ENCODE data around the gene ANKRD13A. TPM values are rescaled to one million over a fixed set of nuclear protein-coding genes. Genes with fewer than 3 reads are reported as not detected.
A peak's percentile ranks its signal among the peaks of the same experiment; 100 is the strongest.

ANKRD13A gene
- total RNA-seq: 41.1 TPM

DNA sequence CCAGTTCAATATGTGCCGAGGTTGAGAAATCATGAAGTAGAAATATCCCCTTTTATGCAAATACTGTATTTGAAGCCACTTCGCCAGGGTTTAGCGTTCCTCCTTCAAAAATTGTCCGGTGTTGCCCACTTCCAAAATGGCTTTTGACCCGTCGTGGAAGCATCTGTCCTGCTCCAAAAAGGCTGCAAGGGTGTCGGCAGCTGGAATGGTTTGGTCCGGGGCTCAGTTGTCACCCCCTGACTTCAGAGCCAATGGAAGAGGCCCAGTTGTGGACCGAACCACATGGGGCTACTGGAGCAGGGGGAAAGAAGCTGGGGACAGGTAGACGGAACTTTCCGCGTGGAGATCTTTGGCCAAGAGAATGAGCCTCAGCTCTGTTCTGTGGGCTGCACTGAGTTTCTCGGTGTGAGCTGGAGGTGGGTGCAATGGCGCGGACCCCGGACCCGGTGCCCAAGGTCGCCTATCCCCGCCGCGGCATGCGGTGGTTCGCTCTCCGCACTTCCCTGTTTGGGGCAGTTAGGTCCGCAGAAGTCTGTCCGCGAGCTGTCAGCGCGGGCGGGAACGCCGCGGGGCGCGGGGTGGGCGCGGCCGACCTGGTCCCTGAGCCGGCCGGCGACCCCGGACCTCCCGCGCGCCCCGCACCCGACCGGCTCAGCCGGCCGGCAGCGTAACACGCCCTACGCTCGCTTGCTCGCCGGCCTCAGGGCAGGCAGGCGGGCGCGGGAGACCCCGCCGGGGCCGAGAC lies at the start of gene ANKRD13A:
ANKRD13A (plus strand) TSS at position 527 of the 745 bp plus-strand sequence. CDS start 259 bp downstream, outside the sequence.
- ATAC-seq (peak; percentile 95), DNase-seq (ENCODE audit: low spot score) (peak; percentile 89)
- intact Hi-C loops (cut with DNase I): no loop called here

DNA sequence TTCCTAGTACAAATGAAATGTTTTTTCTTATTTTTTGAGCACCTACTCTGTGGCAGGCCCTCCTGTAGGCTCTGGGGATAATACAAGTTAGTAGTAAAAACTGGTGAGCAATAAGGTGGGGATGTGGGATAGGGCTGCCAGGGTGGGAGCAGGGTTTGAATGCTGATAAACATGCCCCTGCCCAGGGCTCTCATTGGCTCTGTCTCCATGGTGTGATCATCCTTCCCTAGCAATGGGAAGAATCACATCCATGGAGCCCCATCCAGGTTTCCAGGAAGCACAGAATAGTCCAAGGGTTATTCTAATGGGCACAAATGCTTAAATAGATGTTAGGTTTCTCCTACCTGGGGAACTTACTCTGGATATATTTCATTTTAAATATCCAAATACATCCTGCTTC lies 48.6 kb upstream of the ANKRD13A start:
- ATAC-seq: no peak
- intact Hi-C loops (cut with DNase I): no loop called here
- DNase-seq (ENCODE audit: low spot score): no peak

DNA sequence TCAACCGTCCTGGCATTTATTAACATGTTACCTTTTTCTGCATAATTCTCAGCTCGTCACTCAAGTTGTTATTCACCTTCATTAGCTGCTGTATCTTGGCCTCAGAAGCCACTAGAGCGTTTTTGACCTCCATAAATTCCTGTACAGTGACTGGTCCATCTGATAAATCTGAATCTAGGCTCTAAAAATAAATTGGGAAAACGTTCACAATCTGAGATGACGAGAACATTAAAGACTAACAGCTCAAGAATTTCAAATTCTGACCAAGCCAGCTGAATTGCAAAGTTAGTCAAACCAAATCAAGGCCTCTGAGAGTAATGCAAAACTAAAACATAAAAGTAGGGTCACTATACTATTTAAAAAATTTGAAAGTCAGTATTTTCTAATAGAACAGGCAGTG lies 48.1 kb upstream of the ANKRD13A start:
- DNase-seq (ENCODE audit: low spot score): no peak
- intact Hi-C loops (cut with DNase I): no loop called here
- ATAC-seq: no peak

DNA sequence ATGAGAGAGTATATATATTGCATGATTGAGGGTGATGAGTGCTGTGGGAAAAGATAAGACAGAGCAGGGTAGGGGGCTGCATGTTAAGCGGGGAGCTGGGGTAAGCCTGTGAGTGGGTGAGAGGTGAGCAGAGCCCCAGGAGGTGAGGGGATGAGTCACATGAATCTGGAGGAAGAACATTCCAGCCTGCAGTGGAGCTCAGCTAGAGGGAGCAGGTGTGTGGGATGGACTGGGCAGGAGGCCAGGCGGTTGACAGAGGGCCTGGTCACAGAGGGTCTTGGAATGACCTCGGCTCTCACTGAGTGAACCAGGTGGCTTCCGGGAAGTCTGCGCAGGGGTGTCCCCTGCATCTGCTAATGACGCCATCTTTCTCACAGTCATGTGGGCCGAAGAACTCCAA lies 47.5 kb upstream of the ANKRD13A start:
- DNase-seq (ENCODE audit: low spot score) (no peak), ATAC-seq (no peak)
- intact Hi-C loops (cut with DNase I): no loop called here

DNA sequence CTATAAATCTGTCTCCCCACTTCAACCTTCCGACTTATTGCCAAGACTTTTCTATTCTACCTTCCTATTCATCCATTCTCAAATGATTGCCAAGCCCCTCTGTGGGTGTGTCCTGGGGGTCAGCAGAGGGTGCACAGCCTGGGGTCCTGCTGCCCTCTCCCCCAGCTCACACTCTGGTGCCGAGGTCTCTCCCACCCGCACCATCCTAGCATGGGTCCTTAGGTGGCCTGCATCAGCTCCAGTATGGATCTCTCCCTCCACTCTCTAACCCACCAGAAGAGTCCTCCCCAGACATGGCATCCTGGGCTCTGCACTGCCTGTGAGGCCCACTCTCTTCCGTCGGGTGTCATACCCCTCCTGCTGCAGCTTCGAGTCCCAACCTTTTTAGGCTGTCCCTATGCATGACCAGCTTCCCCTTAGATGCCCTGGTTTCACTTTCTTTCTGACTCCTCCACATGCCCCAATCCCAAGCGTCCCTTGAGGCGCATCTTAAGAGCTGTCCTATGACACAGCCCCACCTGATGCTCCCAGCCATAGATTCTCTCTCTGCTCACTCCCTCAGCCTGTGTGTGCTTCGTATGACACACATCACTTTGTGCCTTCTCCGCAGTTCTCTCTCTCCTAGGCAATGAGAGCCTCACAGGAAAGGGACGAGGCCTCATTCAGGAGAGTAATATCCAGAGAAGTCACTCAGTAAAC lies 46.9 kb upstream of the ANKRD13A start:
- DNase-seq (ENCODE audit: low spot score): no peak
- ATAC-seq: peak; percentile 53
- intact Hi-C loops (cut with DNase I): no loop called here

DNA sequence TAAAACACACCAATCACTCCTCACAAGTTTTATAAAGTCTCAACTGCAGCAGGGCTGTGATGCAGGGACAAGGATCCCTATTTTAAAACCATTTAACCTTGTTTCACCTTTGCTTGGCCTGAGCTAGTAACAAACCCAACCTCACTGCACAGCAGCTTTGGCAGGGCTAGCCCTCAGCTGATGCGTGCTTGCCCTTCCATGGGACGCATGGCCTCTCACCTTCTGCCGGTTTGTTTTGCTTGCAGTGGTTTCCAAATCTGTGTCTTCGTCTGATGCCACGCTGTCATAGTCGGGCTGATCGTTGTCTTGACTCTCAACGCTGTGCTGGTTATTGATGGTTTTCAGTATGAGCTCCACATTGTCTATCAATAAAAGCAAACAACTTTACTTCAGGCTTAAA lies 46.4 kb upstream of the ANKRD13A start:
- no peak for ATAC-seq
- intact Hi-C loops (cut with DNase I): no loop called here
- no peak for DNase-seq (ENCODE audit: low spot score)

DNA sequence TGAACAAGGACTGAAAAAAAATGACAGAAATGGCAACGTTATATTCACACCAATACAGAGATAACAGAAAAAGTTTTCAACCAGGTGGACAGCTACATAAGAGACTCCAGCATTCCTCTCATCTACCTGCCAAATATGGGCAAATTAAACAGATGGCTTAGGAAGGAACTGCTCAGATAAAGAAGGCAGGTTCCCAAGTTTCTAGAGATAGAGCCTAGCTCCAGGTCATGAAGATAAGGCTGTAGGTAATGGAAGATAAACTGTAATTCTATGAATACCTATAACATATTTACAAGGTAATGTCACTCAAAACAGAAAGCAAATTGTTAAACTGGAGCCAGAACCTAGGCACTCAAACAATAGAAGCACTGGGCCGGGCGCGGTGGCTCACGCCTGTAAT lies 45.6 kb upstream of the ANKRD13A start:
- DNase-seq (ENCODE audit: low spot score) (no peak), ATAC-seq (no peak)
- intact Hi-C loops (cut with DNase I): no loop called here

DNA sequence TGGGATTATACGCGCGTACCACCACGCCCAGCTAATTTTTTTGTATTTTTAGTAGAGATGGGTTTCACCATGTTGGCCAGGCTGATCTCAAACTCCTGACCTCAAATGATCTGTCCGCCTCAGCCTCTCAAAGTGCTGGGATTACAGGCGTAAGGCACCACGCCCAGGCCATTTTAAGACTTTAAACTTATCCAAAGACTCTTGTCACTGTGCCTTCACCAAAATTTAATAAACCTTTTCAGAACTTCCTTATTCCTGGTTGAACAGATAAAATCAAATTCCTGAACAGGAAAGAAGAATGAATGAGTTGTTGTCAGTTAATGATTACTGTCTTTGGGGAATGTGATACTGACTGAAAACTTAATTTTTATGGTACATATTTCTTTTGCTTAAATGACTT lies 40.9 kb upstream of the ANKRD13A start:
- ATAC-seq (no peak), DNase-seq (ENCODE audit: low spot score) (no peak)
- intact Hi-C loops (cut with DNase I): no loop called here

DNA sequence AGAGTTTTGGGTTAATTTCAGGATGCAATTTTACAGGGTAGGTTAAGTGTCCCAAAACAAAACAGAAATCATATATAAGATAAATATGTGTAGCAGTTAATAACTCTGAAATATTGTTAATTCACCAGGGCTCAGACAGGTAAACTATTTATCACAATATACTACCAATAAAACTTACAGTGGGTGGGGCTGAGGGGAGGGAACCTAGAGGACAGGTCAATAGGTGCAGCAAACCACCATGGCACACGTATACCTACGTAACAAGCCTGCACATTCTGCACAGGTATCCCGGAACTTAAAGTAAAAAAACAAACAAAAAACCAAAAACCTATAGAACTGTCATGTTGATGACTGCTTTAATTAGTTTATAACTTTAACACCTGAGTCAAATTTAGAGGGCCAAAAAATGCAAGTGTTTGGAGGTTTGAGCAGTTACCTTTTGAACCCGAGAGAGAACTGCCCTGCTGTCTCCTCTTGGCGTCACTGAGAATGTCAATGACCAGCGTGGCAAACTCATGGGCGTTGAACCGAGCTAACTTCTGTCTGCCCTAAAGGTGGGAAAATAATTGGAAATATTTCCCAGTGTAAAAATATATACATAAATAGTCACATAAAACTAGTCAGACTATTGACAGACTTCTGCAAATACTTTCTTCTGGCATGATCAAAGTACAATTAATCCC lies 39.7 kb upstream of the ANKRD13A start:
- intact Hi-C loops (cut with DNase I): no loop called here
- DNase-seq (ENCODE audit: low spot score) (no peak), ATAC-seq (no peak)

DNA sequence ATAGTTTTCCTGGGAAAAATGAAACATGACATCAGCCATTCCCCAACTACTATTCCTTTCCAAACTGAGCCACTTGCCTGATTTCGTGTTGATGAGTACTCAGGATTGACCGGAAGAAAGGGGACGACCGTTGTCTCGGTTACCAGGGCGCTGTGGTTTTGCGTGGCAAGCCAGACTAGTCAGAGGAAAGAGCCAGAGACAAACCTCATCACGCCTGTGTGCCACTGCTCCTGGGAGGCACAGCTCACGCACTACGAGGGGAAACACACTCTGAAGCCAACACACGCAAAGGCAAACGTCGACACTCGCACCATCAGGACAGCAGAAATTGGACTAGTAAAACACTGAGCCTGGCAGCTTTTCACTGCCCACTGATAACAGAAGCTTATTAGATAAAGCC lies 38.0 kb upstream of the ANKRD13A start:
- ATAC-seq (no peak), DNase-seq (ENCODE audit: low spot score) (no peak)
- intact Hi-C loops (cut with DNase I): no loop called here

DNA sequence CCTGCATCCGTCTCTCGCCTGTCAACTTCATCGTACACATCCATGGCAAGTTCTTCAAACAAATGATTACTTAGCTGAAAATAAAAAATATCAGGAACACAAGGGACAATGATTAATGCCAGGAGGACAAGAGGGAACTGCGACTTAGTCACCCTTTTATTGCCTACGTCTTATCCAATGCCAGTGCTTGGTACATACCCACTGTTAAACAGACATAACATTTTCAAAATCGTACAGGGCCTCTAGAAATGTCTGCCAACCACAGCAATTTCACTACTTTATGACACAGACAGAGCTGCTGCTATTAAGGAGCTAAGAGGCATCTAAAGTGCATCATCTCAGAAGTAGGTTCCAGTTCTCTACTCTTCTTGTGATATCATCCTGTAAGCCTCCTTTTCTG lies 37.6 kb upstream of the ANKRD13A start:
- intact Hi-C loops (cut with DNase I): no loop called here
- ATAC-seq (no peak), DNase-seq (ENCODE audit: low spot score) (no peak)

DNA sequence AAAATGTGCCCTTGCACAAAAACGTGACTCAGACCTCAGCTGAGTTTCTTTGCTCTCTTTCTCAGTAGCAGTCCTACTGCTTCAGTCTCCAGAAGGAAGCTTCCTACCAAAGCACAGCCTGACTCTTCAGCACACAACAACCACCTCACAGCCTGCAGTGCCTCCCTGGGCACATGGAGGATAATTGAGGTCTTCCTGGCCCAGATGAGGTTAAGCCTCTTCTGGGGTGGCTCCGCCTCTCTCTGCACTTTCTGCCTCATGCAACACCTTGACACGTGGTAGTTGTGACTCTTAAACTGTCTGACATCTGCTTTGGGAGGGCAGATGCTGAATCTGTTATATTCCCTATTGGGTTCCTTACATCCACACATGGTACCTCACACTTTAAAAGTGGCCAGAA lies 36.8 kb upstream of the ANKRD13A start:
- intact Hi-C loops (cut with DNase I): no loop called here
- no peak for DNase-seq (ENCODE audit: low spot score)
- ATAC-seq: no peak

DNA sequence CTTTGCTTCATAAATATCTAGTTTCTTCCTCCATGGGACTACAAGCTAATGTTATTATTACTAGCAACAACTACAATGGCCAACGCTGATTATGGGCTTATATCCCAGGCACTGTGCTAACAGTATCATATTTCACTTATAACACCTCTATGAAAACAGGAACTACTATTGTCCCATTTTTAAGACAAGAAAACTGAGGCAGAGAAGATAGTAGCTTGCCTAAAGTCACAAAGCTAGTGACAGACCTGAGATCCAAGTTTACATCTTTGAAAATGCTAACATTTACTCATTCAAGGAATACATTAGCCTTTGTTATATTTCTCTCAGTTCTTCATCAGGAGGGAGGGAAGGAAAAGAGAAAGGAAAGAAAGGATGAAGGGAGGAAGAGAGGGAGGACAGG lies 35.9 kb upstream of the ANKRD13A start:
- DNase-seq (ENCODE audit: low spot score) (no peak), ATAC-seq (no peak)
- intact Hi-C loops (cut with DNase I): no loop called here

DNA sequence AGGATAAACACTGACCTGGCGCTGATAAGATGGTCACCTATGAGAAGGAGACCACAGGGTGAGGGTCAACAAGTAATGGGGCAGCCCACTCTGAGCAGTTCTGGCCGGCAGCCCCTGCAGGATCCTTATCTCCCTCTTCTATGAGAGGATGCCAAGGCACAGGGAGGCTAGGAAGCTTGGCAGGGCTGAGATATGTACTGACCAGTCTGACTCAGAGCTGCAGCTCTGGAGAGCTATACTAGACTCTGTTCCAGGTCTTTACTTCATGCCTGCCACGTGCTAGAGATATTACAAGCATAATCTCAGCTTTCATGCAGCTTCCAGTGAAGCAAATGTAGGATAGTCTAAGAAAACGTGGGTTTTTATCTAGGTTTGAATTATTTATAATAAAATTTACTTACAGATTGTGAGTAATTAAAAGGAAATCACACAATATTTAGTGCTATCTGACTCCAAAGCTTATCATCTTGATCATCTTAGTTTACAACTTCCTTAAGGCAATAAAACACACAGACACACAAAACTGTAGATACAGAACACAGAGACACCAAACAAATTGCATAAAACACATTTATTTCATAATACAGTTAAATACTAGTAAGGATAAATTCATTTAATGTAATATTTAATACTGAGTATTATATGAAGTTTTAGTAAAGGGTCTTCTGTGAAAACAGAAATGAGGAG lies 35.3 kb upstream of the ANKRD13A start:
- intact Hi-C loops (cut with DNase I): no loop called here
- ATAC-seq (peak; percentile 46), DNase-seq (ENCODE audit: low spot score) (no peak)

DNA sequence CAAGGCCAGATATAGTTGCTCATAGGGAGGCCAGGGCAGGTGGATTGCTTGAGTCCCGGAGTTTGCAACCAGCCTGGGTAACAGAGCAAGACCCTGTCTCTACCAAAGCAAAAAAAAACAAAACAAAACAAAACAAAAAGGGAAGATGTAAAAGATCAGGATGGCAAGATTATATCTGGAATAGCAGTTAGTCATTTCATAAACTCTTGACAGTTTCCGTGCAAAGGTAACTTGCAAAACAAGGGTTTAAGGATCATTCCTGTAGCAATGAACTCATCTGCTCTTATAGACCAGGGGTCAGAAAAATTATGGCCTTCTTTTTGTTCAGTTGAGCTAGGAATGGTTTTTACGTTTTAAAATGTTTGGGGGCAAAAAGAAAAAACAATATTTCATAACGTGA lies 32.7 kb upstream of the ANKRD13A start:
- DNase-seq (ENCODE audit: low spot score): no peak
- intact Hi-C loops (cut with DNase I): no loop called here
- no peak for ATAC-seq

DNA sequence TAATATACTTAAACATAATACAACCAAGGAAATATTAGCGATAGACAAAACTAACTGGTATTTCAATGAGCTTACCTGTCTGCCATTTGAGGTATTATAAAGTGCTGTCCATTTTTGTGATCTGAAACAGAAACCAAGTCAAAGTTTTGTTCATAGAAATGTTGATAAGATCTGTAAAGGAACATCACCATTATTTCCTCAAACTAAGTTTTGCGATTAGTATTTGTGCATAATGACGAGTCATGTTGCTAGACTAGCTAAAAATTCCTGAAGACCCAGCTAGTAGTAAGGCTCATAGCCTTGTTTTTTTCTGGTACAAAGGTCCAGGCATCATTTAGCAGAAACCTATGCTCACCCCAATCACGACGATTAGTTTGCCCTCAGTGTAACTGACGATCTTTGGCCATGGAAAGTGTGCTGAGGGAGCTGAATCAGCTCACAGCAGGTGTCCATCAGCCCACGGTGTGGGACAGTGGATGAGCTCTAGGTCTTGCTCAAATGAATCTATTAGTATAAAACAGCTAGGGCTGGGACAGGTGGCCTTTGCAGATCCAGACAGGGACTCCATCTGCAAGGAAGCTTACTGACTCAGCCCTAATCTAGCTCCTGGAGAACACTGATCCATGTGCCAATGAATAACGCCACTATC lies 31.7 kb upstream of the ANKRD13A start:
- intact Hi-C loops (cut with DNase I): no loop called here
- no peak for ATAC-seq
- DNase-seq (ENCODE audit: low spot score): no peak

DNA sequence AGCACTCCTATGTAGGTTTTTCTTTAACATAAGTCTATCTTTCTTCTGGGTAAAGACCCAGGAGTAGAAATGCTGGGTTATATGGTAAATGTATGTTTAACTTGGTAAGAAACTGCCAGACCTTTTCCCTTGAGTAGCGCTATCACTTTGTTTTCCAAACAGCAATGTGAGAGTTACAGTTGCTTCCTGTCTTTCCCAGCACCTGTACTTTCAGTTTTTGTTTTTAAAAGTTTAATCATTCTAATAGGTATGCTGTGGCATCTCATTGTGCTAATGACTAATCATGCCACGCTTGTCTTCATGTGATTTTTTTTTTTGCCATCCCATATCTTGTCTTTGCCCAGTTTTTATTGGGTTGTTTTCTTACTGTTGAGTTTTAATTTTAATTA lies 31.2 kb upstream of the ANKRD13A start:
- DNase-seq (ENCODE audit: low spot score) (no peak), ATAC-seq (no peak)
- intact Hi-C loops (cut with DNase I): no loop called here

DNA sequence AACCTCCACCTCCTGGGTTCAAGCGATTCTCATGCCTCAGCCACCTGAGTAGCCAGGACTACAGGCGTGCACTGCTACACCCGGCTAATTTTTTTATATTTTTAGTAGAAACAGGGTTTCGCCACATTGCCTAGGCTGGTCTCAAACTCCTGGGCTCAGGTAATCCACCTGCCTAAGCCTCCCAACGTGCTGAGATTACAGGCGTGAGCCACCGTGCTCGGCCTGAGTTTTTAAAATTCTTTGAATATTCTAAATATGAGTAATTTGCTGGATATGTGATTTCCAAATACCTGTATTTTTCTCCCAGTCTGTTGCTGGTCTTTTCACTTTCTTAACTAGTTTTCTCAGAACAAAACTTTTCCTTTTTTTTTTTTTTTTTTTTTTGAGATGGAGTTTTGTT lies 30.4 kb upstream of the ANKRD13A start:
- intact Hi-C loops (cut with DNase I): no loop called here
- ATAC-seq: no peak
- no peak for DNase-seq (ENCODE audit: low spot score)

DNA sequence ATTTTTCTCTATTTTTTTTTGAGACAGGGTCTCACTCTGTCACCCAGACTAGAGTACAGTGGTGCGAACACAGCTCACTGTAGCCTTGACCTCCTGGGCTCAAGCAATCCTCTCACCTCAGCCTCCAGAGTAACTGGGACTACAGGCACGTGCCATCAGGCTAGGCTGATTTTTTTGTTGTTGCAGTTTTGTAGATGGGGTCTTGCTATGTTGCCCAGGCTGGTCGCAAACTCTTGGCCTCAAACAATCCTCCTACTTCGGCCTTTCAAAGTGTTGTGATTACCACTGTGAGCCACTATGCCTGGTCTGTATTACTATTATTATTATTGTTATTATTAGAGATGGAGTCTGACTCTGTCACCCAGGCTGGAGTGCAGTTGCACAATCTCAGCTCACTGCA lies 26.4 kb upstream of the ANKRD13A start:
- no peak for DNase-seq (ENCODE audit: low spot score)
- ATAC-seq: no peak
- intact Hi-C loops (cut with DNase I): no loop called here
